HepG2 (cell line): ENCODE measurements around the gene FFAR2. TPM values are rescaled to one million over a fixed set of nuclear protein-coding genes. Genes with fewer than 3 reads are reported as not detected.
A peak's percentile ranks its signal among the peaks of the same experiment; 100 is the strongest.

Experiments used
- CBX2 ChIP-seq, 2 experiments: fragments of 200-600 bp in 1 of 2; sonication (generic); formaldehyde crosslinking in 1 of 2; IDR thresholded peaks; 2 replicates each; pipeline versions ENCODE4 v1.7.0 to v1.8.1; 2018 to 2022; ENCODE audit warnings: low read depth in 2 of 2, low read length in 1 of 2, mild to moderate bottlenecking in 1 of 2, missing genetic modification reagents in 1 of 2
- ELF3 ChIP-seq: IDR thresholded peaks from 2 replicates; pipeline ENCODE4 v1.6.1; 2016; ENCODE audit warnings: missing genetic modification reagents, missing compliant biosample characterization
- IRF2 ChIP-seq: IDR thresholded peaks from 2 replicates; pipeline ENCODE4 v1.6.1; 2018; ENCODE audit warnings: missing genetic modification reagents, missing compliant biosample characterization
- KDM5A ChIP-seq: fragments of 200-600 bp; sonication (generic); IDR thresholded peaks from 2 replicates; pipeline ENCODE4 v1.7.0; 2018; ENCODE audit warnings: antibody characterized with exemption, mild to moderate bottlenecking, low read length, borderline replicate concordance
- LCORL ChIP-seq, 2 experiments: fragments of 450-650 bp in 1 of 2; sonication (generic) in 1 of 2; formaldehyde crosslinking in 1 of 2; IDR thresholded peaks; 2 replicates each; pipeline versions ENCODE4 v1.5.0 to v1.6.1; 2017 to 2020; ENCODE audit warnings: antibody characterized with exemption in 1 of 2, missing genetic modification reagents in 1 of 2
- MBNL3 ChIP-seq: fragments of 250-450 bp; sonication (Bioruptor Pico); conservative IDR thresholded peaks from 2 replicates; pipeline ENCODE4 v1.8.0; 2022; ENCODE audit warnings: mild to moderate bottlenecking, inconsistent platforms
- NCOA1 ChIP-seq: sonication (generic); formaldehyde crosslinking; IDR thresholded peaks from 2 replicates; pipeline ENCODE4 v1.9.0; 2021; ENCODE audit warnings: missing genetic modification reagents
- NCOA5 ChIP-seq: sonication (generic); formaldehyde crosslinking; IDR thresholded peaks from 2 replicates; pipeline ENCODE4 v1.4.0; 2020; ENCODE audit warnings: missing genetic modification reagents
- PAF1 ChIP-seq: IDR thresholded peaks from 2 replicates; pipeline ENCODE4 v1.6.1; 2016; ENCODE audit warnings: missing genetic modification reagents, missing compliant biosample characterization
- RARA ChIP-seq: IDR thresholded peaks from 2 replicates; pipeline ENCODE4 v1.6.1; 2016; ENCODE audit warnings: missing genetic modification reagents, missing compliant biosample characterization
- SALL1 ChIP-seq: sonication (generic); formaldehyde crosslinking; IDR thresholded peaks from 2 replicates; pipeline ENCODE4 v1.8.0; 2022; ENCODE audit warnings: mild to moderate bottlenecking, missing genetic modification reagents
- STAT5B ChIP-seq: sonication (generic); formaldehyde crosslinking; IDR thresholded peaks from 2 replicates; pipeline ENCODE4 v1.4.0; 2020; ENCODE audit warnings: missing genetic modification reagents
- ZNF33A ChIP-seq: sonication (generic); formaldehyde crosslinking; IDR thresholded peaks from 2 replicates; pipeline ENCODE4 v1.5.1; 2020; ENCODE audit warnings: missing genetic modification reagents, mild to moderate bottlenecking, moderate library complexity, borderline replicate concordance
- ZNF350 ChIP-seq: sonication (generic); formaldehyde crosslinking; IDR thresholded peaks from 2 replicates; pipeline ENCODE4 v1.4.0; 2020; ENCODE audit warnings: mild to moderate bottlenecking, low read depth, missing genetic modification reagents, borderline replicate concordance
- polyA plus RNA-seq, 8 experiments: library from polyadenylated mRNA; depleted of rRNA in 3 of 8; stranded (reverse) in 7 of 8; unstranded in 1 of 8; fragments of >200 nt; fragmentation: Illumina TruSeq in 4 of 8; extraction: Trizol in 4 of 8; gene quantifications; 2 replicates each; pipeline versions ENCODE4 v1.2.1 to v1.2.3, GENCODE V29; 2011 to 2016; ENCODE audit warnings: low read depth in 4 of 8, missing spikeins in 1 of 8, mixed read lengths in 1 of 8; ENCODE audit not compliant: insufficient read depth in 1 of 8
- total RNA-seq, 5 experiments: library from RNA; depleted of rRNA; stranded (reverse); fragments of >200 nt; fragmentation: Illumina TruSeq; extraction: Trizol; gene quantifications; 2 replicates each; pipeline ENCODE4 v1.2.3, GENCODE V29; 2016; ENCODE audit warnings: low read depth in 1 of 5
- TF ChIP-seq, protein P1 (sequence below): sonication (generic); formaldehyde crosslinking; IDR thresholded peaks from 2 replicates; pipeline ENCODE4 v1.8.0; 2022; ENCODE audit warnings: missing genetic modification reagents, low read depth, mild to moderate bottlenecking, borderline replicate concordance
- TF ChIP-seq, protein P2 (sequence below): sonication (generic); formaldehyde crosslinking; IDR thresholded peaks from 2 replicates; pipeline ENCODE4 v1.5.0; 2020; ENCODE audit warnings: mild to moderate bottlenecking, missing genetic modification reagents
- TF ChIP-seq, protein P3 (sequence below): sonication (generic); formaldehyde crosslinking; IDR thresholded peaks from 2 replicates; pipeline ENCODE4 v1.4.0; 2020; ENCODE audit warnings: missing genetic modification reagents, borderline replicate concordance
- TF ChIP-seq, protein P4 (sequence below): sonication (generic); formaldehyde crosslinking; IDR thresholded peaks from 2 replicates; pipeline ENCODE4 v1.5.0; 2020; ENCODE audit warnings: missing genetic modification reagents, mild to moderate bottlenecking, borderline replicate concordance
- TF ChIP-seq, protein P5 (sequence below): sonication (generic); formaldehyde crosslinking; IDR thresholded peaks from 2 replicates; pipeline ENCODE4 v1.5.1; 2020; ENCODE audit warnings: mild to moderate bottlenecking, missing genetic modification reagents, moderate library complexity
- TF ChIP-seq, protein P6 (sequence below): IDR thresholded peaks from 2 replicates; pipeline ENCODE4 v1.6.1; 2018; ENCODE audit warnings: missing genetic modification reagents

FFAR2 gene
- total and polyA plus RNA-seq, 2 of the 13 experiments (the other 11 are each of a cell fraction or from before 2014, with no cell fraction given): 0.12 TPM; not detected in 1

DNA sequence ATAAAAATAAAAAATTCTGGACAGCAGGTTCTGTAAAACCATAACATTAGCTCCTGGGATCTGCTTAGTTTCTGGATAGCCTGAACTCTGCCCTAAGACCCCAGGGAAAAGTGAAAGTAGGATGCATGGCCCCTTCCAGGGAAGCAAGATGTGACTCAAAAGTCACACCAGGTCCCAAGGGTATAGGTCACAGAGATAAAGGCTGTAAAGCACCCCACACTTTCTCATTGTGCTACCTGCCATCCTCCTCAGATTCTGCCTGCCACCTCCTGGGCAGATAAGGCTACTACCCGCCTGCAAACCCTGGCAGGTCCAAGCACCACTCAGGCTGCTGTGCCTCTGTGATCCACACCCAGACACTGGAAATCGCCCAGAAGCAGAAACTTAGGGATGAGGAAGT, 20.6 kb downstream of the FFAR2 start (continued):
- TF ChIP-seq, protein P1, sequence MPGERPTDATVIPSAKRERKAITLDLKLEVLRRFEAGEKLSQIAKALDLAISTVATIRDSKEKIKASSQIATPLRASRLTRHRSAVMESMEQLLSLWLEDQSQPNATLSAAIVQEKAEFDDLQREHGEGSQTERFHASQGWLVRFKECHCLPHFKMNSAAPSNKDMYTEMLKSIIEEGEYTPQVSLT (CRISPR knock-in tag): no peak
- TF ChIP-seq ZNF33A (CRISPR knock-in tag) (no peak), NCOA1 (CRISPR knock-in tag) (no peak), CBX2 (IDR thresholded peaks at IDR 0.05; ENCODE audit: low read depth, low read length) (no peak), CBX2 (CRISPR knock-in tag; IDR thresholded peaks at IDR 0.05; ENCODE audit: low read depth) (no peak), PAF1 (CRISPR knock-in tag) (no peak), STAT5B (CRISPR knock-in tag) (no peak), KDM5A (no peak), ZNF350 (CRISPR knock-in tag) (0 out of 2 replicates have a peak, but pooled peaks have one; percentile 31), NCOA5 (CRISPR knock-in tag) (no peak), SALL1 (CRISPR knock-in tag) (peak; percentile 66), LCORL (IDR thresholded peaks at IDR 0.05) (no peak), LCORL (CRISPR knock-in tag; IDR thresholded peaks at IDR 0.05) (peak; percentile 65; the same call in 1 of the 2 replicates), ELF3 (0 out of 2 replicates have a peak, but pooled peaks have one; percentile 14), MBNL3 (no peak), IRF2 (CRISPR knock-in tag) (0 out of 2 replicates have a peak, but pooled peaks have one; percentile 38), RARA (CRISPR knock-in tag) (0 out of 2 replicates have a peak, but pooled peaks have one; percentile 27)
- TF ChIP-seq, protein P2, sequence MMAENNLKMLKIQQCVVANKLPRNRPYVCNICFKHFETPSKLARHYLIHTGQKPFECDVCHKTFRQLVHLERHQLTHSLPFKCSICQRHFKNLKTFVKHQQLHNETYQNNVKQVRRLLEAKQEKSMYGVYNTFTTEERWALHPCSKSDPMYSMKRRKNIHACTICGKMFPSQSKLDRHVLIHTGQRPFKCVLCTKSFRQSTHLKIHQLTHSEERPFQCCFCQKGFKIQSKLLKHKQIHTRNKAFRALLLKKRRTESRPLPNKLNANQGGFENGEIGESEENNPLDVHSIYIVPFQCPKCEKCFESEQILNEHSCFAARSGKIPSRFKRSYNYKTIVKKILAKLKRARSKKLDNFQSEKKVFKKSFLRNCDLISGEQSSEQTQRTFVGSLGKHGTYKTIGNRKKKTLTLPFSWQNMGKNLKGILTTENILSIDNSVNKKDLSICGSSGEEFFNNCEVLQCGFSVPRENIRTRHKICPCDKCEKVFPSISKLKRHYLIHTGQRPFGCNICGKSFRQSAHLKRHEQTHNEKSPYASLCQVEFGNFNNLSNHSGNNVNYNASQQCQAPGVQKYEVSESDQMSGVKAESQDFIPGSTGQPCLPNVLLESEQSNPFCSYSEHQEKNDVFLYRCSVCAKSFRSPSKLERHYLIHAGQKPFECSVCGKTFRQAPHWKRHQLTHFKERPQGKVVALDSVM (CRISPR knock-in tag): 0 out of 2 replicates have a peak, but pooled peaks have one; percentile 18
- TF ChIP-seq, protein P3, sequence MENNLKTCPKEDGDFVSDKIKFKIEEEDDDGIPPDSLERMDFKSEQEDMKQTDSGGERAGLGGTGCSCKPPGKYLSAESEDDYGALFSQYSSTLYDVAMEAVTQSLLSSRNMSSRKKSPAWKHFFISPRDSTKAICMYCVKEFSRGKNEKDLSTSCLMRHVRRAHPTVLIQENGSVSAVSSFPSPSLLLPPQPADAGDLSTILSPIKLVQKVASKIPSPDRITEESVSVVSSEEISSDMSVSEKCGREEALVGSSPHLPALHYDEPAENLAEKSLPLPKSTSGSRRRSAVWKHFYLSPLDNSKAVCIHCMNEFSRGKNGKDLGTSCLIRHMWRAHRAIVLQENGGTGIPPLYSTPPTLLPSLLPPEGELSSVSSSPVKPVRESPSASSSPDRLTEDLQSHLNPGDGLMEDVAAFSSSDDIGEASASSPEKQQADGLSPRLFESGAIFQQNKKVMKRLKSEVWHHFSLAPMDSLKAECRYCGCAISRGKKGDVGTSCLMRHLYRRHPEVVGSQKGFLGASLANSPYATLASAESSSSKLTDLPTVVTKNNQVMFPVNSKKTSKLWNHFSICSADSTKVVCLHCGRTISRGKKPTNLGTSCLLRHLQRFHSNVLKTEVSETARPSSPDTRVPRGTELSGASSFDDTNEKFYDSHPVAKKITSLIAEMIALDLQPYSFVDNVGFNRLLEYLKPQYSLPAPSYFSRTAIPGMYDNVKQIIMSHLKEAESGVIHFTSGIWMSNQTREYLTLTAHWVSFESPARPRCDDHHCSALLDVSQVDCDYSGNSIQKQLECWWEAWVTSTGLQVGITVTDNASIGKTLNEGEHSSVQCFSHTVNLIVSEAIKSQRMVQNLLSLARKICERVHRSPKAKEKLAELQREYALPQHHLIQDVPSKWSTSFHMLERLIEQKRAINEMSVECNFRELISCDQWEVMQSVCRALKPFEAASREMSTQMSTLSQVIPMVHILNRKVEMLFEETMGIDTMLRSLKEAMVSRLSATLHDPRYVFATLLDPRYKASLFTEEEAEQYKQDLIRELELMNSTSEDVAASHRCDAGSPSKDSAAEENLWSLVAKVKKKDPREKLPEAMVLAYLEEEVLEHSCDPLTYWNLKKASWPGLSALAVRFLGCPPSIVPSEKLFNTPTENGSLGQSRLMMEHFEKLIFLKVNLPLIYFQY (CRISPR knock-in tag): no peak
- TF ChIP-seq, protein P4, sequence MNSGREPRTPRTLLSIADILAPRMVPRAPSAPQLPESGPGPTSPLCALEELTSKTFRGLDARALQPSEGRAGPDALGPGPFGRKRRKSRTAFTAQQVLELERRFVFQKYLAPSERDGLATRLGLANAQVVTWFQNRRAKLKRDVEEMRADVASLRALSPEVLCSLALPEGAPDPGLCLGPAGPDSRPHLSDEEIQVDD: no peak
- TF ChIP-seq, protein P5, sequence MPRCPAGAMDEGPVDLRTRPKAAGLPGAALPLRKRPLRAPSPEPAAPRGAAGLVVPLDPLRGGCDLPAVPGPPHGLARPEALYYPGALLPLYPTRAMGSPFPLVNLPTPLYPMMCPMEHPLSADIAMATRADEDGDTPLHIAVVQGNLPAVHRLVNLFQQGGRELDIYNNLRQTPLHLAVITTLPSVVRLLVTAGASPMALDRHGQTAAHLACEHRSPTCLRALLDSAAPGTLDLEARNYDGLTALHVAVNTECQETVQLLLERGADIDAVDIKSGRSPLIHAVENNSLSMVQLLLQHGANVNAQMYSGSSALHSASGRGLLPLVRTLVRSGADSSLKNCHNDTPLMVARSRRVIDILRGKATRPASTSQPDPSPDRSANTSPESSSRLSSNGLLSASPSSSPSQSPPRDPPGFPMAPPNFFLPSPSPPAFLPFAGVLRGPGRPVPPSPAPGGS: no peak
- TF ChIP-seq, protein P6, sequence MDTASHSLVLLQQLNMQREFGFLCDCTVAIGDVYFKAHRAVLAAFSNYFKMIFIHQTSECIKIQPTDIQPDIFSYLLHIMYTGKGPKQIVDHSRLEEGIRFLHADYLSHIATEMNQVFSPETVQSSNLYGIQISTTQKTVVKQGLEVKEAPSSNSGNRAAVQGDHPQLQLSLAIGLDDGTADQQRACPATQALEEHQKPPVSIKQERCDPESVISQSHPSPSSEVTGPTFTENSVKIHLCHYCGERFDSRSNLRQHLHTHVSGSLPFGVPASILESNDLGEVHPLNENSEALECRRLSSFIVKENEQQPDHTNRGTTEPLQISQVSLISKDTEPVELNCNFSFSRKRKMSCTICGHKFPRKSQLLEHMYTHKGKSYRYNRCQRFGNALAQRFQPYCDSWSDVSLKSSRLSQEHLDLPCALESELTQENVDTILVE (CRISPR knock-in tag): no peak
